Activated CD4-positive, alpha-beta T cell treated with anti-CD3 and anti-CD28 coated beads, Interleukin-2, Interleukin-6, amounts not matched to agents 100 ng/mL and 50 ng/mL, durations not matched to agents 16 hours and 8 hours (primary cell): Measurements from ENCODE around the gene USP3.
"Not testable (repeated sequence)": the region's sequence is repeated elsewhere in the genome, so short reads cannot be mapped to it uniquely, and the experiment has no call there.

Experiments used
- DNase-seq: peaks from one replicate; pipeline ENCODE4 v3.0.0-alpha.2; 2020

USP3 gene

GRCh38 chr15:63596676-63597037 lies 92.3 kb downstream of the USP3 start:
- DNase-seq: no peak

GRCh38 chr15:63597038-63597790 lies 92.8 kb downstream of the USP3 start, which contains the start of gene FBXL22:
Gene FBXL22 (plus strand): TSS chr15:63597387. CDS start chr15:63597393, 6 bp downstream.
- no peak for DNase-seq

GRCh38 chr15:63597821-63598220 lies 93.4 kb downstream of the USP3 start:
- DNase-seq: no peak

GRCh38 chr15:63598473-63599400 lies 94.3 kb downstream of the USP3 start:
- no peak for DNase-seq

- peak; percentile 42 for DNase-seq
Observed at GRCh38 chr15:63599401-63600000, 95.1 kb downstream of the USP3 start.

DNA sequence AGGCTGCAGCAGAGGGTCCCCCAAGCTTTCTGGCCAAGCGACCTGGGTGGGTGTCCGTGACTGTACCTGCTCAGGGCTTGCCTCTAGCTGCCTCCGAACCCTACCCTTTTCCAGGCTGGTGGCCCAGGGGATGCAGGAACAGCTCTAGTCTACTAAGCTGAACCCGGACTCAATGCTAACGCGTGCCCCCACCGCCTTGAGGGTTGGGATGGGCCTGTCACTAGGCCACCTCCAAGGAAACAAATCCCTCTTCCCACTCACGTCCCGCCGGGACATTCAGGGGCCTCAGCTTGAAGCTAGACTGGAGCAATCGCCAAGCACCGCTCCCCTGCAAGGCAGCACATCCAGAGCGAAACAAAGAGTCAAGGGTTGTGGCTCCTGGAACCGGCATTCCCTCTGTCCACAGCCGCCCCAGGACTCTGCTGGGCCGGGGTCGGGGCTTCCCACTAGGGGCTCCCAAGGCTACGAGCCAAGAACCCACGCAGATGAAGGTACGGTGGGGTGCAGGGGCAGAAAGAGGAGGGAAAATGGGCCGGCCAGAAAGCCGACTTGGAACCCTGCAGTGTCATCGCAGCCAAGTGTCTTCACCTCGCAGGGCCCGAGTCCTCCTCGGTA lies 95.7 kb downstream of the USP3 start:
- DNase-seq: no peak

- DNase-seq: peak; percentile 94
Observed at GRCh38 chr15:63600616-63601025, 96.2 kb downstream of the USP3 start.

GRCh38 chr15:63601026-63601703 lies 96.8 kb downstream of the USP3 start:
- peak; percentile 53 for DNase-seq

DNA sequence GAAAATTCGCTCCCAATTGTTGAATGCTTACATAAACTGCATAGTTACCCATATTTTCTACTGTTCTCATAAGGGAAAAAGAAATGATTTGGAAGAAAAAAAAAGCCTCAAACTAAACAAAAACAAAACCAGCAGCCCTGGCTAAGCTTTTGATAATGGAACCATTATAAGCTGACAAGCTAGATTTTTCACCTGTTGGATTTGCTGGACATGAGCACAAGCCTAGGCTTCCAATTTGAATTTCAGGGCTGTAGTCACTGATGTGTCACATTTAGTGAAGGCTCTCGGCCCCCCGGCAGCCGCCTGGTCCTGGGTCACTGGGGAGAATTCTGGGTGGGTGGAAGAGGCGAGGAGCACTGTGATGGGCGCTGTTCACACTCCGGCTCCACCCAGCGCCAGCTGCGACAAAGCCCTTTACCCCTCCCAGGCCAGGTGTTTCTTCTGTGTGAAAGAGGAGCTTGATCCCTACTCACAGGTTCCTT lies 97.4 kb downstream of the USP3 start:
- DNase-seq: no peak

- DNase-seq: no peak
Observed at GRCh38 chr15:63602595-63602994, 98.2 kb downstream of the USP3 start.

- DNase-seq: no peak
Observed at GRCh38 chr15:63603516-63603915, 99.1 kb downstream of the USP3 start.

- DNase-seq: no peak
Observed at GRCh38 chr15:63604281-63604680, 99.9 kb downstream of the USP3 start.

GRCh38 chr15:63605036-63605435 lies 100.6 kb downstream of the USP3 start:
- no peak for DNase-seq

DNA sequence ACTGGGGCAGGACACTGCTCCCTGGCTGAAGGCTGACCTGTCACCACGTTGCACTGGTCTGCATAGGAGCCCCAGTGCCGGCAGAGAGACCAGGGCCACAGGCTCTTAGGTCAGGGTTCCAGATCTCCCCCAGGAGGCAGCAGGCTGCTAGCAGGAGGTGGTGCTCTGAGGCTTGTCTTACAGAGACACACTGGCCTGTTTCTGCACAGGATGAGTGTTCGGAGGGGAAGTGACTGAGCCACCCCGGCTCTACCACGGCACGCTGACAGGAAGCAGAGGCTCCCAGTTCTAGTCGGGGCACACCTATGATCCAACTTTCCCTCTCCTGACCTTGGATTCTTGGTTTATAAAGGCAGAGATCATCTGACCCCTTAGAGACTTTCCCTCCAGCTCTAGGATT lies 101.4 kb downstream of the USP3 start:
- peak; percentile 86 for DNase-seq

DNA sequence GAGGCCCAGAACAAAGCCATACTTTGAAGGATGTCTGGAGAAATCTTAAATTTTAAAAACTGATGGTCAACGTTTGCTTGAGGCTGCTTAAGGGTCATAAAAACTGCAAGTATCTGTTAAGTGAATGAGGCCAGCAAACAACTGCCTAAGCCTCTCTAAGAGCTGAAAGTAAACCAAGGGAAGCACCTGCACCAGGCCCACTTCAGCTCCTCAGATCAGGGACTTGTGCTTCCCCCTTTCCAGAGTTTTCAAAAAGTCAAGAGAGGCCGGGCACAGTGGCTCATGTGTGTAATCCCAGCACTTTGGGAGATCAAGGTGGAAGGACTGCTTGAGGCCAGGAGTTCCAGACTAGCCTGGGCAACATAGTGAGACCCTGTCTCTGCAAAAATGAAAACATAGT lies 101.9 kb downstream of the USP3 start:
- no peak for DNase-seq

DNA sequence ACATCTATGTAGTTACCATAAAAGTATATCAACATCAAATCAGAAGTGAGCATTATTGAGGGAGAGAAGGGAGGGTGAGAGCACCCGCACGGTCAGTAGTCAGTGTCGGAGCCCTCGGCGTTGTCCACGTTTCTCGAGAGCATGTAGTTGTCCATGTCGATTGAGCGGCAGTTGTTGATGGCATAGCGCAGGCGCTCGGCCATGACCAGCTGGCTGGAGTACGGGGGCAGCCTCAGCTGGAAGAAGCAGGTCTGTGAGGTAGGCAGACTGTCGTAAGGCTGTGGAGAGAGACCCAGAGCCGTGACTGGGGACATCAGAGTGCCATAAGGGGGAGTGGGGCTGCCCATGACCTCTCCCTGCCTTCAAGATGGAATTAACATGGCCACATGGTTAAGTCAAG lies 104.6 kb downstream of the USP3 start:
- DNase-seq: no peak

DNA sequence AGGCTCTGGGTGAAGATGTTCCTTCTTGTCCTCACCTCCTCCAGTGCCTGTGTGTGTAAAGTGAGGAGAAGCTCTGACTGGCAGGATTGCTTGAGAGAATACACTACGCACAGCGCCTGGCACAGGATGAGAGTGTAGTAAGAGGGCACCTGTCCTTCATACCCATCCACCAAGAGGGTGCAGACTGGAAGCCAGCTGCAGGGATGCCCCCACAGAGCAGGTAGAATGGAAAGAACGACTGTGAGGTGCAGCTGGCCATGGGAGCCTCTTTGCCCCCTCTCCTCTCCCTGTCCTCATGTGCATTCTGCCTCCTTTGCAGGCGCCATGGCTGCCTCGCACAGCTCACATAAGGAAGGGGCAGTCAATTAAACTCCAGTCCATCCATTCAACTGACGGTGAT lies 105.1 kb downstream of the USP3 start:
- DNase-seq: no peak

DNA sequence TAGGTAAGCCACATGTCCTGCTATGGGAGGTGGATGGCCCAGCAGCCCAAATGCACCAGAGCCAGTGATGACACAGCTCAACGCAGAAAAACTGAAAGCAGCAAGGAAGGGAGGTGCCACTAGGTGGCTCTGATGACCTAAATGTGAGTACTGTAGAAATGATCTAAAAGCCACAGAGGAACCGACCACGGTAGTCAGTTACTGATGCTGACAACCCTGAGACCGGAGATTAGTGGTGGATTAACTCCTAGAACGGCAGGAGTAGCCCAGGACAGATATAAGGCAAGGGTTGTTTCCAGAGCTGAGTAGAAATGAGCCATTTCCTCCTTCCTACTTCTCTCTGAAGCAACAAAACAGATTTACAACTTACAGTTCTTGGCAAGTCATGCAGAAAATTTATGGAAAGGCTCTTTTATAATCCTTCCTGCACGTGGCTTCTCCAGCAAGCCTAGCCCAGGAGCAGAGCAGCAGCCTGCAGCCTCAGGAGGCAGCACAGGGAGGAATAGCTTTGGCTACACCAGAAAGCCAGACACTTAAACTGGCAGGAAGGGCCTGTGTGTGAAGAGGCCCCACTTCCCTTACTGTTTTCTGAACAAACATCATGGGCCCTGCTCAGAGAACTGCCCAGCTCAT lies 105.9 kb downstream of the USP3 start:
- DNase-seq: peak; percentile 90

GRCh38 chr15:63611177-63611576 lies 106.8 kb downstream of the USP3 start:
- no peak for DNase-seq

GRCh38 chr15:63612300-63612699 lies 107.9 kb downstream of the USP3 start:
- DNase-seq: no peak

- DNase-seq: no peak
Observed at GRCh38 chr15:63615935-63616334, 111.5 kb downstream of the USP3 start.

- not testable (repeated sequence) for DNase-seq
Observed at GRCh38 chr15:63617147-63617546, 112.8 kb downstream of the USP3 start.
